HG03457 (cell line): ENCODE data around the gene ABCG1.

ENCODE experiments used
- ATAC-seq: cut with Tn5 transposase; IDR thresholded peaks from one replicate; pipeline ENCODE4 v1.9.1; 2021; ENCODE audit warnings: moderate number of reproducible peaks; ENCODE audit not compliant: unreplicated experiment

The ABCG1 gene

DNA sequence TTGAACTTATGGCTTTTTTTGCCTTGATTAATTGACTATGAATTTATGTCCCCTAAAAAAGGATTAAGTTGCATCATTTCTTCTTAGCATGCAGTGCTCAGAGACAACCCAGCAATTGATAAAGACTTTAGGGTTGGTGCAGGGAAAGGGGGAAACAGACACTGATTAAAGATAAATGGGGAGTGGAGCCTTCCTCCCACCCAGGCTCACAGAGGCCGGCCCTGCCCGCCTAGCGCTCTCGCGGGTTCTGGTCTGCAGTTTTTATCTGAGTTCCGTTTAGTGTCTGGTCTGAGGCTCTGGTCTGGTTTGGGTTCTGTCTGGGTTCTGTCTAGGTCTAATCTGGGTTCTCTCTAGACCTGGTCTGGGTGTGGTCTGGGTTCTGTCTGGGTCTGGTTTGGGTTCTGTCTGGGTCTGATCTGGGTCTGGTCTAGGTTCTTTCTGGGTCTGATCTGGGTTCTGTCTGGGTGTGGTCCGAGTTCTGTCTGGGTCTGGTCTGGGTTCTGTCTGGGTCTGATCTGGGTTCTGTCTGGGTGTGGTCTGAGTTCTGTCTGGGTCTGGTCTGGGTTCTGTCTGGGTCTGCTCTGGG, 48.1 kb downstream of the ABCG1 start:
- ATAC-seq: no peak

DNA sequence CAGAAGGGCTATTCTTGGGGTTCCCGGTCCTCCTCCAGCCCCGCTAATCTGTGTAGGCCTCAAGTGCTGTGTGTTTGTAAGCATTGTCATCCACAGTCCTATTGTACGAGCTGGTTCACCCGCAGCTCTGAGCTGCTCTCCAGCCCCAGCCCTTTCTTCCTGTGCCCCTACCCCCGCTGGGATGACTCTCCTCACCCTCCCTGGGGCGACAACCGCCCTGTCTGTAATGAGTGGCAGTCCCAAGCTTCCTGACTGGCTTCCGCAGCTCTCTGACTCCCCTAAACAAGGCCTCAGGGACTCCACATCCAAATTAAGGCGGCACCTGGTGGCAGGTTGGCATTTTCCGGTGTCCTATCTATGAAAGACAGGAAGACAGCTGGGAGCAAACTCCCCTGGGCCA, 50.4 kb downstream of the ABCG1 start:
- ATAC-seq: no peak

DNA sequence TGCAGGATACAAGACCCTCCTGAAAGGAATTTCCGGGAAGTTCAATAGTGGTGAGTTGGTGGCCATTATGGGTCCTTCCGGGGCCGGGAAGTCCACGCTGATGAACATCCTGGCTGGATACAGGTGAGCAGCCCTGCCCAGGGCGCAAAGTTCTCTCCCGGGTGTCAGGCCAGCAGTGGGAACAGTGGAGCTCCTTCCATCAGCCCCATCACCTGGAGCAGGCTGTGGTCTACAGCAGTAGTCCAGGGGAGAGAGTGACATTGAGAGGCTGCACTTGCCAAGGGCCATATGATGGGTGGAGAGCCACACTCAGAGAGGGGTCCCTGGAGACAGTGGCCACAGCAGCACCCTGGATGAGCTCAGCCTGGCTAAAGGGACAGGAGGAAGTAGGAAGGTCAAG, 52.1 kb downstream of the ABCG1 start:
- no peak for ATAC-seq

DNA sequence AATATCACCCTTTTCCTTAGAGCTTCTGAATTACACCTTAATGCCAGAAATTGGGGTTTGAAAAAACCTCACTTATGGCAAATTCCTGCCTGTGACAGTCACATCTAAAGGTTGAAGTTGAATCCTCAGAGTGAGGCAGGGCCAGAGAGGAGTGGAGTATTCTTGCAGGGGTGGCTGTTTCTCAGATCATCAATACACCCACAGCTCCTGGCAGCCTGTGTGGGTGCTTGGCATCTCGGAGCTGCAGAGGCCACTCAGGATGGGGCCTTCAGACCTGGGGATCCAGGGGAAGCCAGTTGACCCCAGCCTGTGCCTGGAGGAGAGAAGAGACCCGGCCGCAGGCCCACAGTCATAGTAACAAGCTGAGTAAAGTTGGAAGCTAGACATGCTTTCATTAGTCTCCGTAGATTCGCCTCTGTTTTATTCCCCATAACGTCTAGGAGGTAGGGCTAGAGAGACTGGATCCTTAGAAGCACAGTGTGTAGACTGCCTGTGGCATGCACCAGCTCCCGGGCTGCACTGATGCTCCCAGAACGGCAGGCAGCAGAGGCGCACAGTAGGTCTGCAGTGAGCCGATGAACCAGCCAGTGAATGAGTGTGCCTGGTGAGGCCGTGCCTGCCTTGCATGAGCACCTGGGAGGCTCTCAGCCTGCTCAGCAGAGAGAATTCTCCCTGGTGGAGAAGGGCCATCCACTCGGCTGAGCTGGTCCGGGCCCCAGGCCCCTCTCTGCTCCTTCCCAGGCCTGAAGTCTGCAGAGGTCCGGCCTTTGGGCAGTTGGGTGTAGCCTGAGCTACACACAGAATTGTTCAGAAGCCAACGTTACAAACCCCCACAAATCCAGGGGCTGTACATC, 53.4 kb downstream of the ABCG1 start:
- no peak for ATAC-seq

DNA sequence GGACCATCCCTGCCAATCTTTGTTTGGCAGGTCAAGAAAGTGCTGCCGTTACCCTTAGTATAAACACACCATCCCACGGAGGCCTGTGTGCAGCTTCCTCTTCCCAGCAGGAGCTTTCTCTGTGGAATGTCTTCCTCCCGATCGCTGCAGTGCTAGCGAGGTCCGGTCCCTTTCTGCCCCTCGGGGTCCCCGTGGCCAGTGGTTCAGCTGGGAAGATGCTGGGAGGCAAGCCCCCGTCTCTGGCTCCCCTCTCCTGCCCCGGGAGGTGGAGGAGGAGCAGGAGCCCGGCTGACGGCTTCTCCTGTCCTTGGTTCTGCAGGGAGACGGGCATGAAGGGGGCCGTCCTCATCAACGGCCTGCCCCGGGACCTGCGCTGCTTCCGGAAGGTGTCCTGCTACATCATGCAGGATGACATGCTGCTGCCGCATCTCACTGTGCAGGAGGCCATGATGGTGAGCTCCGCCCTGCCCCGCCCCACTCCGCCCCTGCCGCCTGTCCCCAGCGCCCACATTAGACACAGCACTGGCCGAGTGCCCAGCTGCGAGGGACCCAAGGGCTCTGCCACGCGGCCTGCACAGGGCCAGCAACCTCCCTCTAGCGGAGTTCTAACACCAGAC, 54.2 kb downstream of the ABCG1 start:
- ATAC-seq: no peak

DNA sequence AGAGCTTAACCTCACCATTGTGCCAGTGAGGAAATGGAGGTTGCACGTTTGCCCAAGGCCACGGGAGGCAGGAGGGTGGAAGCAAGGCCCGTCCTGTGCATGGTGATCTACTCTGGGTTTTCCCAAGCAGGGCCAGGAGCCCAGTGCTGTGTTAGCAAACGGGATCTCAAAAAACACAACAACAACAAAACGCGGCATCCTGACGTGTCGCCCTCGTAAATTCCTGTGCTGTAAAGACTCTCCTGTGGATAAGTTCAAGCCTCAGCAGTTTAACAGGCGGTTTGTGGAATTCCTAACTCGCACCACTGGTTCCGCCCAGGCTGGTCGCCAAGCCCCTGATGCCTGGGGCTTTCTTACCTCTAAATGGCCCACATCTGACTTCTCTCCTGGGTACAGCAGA, 57.1 kb downstream of the ABCG1 start:
- no peak for ATAC-seq

DNA sequence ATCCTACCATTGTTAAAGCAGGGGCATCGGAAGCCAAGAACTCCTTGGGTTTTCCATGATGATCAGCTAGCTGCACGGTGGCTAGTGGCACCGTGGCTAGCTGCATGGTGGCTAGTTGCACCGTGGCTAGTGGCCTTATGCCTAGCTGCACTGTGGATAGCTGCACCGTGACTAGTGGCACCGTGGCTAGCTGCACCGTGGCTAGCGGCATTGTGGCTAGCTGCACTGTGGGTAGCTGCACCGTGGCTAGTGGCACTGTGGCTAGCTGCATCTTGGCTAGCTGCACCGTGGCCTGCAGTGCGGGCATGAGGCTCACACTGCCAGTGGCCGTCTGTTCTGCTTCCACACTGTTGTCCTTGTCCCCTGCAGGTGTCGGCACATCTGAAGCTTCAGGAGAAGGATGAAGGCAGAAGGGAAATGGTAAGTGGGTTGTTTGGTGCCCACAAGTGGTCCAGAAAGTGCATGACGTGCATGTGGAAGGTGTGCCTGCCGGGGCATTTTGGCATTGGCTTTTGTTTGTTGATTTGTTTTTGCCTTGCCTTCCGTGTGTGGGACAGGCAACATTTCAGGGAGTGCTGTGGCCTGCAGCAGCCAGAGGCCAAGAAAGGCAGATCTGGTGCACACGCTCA, 57.7 kb downstream of the ABCG1 start:
- no peak for ATAC-seq

DNA sequence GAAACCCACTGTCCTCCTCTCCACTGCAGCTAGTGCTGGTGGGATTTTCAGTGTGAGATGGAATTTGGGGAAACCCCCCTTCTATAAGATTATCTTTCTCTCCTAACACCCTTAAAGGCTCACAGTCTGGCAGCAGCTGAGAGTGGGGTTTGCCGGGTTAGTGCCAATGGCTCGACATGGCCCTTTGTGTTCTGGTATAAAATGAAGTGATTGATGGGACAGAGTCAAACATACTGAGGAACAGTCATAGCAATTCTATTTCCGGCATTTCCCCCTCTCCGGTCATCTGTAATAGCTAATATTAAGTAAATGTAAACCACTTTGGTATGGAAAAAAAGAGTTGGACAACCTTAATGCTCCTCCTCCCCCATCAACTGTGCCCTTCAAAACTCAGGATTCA, 58.7 kb downstream of the ABCG1 start:
- ATAC-seq: no peak

DNA sequence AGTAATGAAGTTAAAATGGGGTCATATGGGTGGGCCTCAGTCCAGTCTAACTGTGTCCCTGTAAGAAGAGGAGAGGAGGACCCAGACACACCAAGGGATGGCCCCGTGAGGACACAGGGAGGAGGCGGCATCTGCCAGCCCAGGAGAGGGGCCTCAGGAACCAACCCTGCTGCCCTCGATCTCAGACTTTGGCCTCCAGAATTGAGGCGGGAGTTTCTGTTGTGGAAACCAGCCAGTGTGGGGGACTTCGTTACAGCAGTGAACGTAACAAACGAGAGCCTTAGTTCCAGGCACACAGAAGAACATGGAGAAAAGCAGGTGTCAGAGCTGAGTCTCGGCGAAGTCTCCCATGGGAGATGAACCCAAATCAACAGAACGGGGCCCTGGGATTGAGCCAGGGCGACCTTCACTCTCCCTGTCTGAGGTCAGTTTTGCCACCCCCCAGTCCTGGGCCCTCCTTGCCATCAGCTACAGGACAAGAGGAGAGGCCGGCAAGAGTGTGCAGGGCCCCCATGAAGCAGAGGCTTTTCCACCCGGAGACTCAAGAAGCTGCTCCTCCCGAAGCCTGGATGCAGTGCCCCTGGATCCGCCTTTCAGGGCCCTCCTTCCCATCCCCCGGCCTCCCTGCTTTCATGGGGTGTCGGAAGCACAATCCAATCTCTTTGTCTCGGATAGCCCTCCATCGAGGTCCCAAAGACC, 59.7 kb downstream of the ABCG1 start:
- no peak for ATAC-seq

DNA sequence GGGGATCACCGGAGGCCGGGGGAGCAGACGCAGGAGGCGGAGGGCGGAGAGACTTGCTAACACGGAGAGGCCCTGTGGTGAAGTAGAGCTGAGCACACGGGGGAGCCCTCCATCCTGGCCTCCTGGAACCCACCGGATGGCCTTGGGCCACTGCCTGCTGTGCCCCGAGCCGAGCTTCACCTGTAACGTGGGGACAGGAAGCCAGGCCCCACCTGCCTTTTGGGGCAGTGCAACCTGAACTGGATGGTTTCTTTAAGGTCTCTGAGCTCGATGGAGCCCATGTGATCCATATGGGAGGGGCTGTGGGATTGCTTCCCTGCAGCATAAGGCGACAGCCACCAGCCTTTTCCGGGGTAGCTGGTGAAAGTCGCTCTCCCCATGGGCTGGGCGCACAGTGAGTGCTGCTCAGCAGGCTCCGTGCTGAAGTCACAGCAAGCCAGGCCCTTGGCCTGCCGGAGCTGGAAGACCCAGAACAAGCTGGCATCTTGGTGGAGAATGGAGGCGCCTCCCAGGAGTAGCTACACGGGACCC, 60.5 kb downstream of the ABCG1 start:
- ATAC-seq: no peak

DNA sequence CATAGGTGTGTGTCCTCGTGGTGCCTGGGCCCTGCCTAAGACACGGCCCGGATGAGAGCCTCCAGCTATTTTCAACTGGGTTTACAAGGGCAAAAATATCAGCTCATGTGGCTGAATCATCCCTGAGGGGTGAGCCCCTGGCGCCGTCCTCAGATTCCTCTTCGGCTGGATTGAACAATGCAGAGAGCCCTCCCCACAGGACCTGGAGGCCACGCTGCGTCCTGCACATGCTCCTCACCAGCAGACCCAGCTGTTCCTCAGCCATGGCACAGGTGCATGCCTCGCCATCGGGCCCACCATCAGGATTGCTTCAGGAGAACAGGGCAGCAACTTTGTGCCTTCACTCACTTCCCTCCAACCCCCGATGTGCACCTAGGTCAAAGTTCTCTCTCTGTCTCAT, 60.9 kb downstream of the ABCG1 start:
- ATAC-seq: no peak

DNA sequence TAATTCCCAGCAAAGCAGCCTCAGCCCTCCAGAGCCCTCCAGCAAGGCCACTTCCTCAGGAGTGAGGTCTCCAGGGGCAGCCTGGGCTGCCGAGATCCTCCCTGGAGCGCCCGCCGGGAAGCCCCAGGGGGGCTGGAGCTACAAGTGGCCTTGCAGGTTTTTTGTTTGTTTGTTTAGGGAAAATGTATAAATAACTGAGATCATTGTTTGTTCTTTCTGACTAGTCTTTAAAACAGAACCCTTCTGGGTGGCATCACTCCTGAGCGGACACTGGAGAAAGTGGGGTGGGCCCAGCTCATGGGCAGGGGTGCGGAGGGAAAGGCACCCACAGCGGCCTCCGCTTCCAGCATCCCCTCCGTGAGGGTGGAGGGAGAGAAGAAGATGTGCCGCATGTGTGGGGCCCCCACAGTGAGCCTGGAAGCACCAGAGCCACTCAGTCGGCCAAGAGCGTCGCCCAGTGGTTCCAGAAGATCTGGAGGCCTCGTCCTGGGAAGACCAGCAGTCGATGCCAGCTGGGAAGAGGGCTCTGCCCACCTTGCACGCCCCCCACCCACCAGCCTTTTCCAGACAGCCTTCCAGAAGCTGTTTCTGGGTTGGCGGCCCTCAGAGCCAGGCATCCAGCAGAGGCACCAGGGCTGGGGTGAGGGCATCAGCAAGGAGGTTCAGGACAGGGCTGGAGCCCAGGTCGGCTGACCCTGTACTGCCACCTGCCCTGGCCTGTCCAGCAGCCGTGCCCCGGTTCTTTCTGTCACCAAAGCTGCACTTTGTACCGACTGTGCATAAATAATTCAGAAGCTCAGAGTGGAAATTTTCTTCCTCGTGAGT, 61.6 kb downstream of the ABCG1 start:
- no peak for ATAC-seq

DNA sequence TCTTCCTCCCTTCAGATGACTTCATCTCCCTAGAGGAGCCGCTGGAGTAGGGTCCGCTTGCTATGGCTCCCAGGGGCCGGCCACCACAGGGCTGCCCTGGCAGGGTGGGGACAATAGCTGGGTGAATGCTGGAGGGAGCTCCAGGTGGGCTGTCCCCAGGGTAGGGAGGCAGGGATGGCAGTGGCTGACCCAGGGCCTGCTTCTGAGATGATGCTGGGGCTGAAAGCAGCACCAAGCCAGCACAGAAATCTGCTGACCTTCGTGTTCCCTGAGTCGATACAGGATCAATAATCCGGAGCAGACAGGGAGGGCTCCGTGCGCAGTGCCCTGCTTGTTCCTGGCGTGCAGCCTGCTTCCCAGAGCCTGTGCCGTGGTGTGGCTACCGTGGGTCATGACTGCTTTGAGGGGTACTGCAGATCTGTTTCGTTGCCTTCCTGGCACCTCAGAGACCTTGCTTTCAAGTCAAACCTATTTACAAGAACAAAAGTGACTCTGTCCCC, 62.3 kb downstream of the ABCG1 start:
- ATAC-seq: no peak

DNA sequence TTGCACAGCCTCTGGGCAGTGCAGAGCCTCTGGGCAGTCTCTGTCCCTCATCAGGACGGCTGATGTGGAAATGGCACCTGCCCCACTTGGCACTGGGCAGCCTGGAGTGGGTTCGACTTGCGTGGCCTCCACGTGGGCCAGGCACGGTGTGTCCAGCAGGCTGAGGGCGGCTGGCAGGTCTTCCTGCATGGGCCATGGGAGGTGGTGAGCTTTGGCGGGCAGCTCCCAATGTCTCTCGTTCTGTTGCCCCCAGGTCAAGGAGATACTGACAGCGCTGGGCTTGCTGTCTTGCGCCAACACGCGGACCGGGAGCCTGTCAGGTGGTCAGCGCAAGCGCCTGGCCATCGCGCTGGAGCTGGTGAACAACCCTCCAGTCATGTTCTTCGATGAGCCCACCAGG, 63.1 kb downstream of the ABCG1 start:
- no peak for ATAC-seq

DNA sequence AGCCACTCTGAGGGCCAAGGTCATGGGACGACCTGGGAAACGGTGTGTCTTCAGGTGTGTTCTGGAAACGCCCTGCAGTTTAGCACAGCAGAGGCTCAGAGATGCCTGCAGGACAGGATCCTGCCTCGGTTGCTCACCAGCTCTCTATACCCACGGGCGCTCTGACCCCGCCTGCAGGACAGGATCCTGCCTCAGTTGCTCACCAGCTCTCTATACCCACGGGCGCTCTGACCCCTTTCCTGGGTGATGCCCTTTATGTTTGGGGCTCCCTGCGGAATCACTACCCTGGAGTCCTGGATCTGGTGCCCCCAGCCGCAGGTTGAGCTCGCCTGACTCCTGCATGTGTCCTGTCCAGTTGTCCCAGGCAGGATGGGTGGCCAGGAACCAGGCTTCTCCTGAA, 63.8 kb downstream of the ABCG1 start:
- no peak for ATAC-seq

DNA sequence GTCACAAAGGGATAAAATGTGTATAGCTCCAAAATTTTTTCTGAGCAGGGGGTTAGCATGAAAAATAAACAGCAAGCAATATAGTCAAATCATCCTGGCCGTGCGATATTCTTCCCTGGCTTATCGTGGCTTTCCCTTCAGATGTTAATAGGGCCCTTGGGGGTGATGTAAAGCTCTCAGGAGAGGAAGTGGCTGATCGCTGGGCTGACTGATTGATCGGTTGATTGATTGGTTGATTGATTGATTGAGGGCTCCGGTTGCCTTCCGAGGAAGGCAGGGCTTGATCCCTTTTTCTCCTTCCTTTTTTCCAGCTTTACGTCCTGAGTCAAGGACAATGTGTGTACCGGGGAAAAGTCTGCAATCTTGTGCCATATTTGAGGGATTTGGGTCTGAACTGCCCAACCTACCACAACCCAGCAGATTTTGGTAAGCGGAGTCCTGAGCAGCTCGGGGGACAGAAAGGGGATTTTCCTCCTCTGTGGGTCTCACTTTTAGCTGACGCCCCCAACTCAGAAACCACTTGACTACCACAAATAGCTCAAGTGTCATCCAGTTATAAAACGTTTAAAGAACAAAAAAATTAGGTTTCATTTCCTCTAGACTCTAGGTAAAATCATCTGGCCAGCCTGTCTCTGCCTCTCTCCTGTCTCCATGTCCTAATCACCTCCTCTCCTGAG, 66.8 kb downstream of the ABCG1 start:
- no peak for ATAC-seq

DNA sequence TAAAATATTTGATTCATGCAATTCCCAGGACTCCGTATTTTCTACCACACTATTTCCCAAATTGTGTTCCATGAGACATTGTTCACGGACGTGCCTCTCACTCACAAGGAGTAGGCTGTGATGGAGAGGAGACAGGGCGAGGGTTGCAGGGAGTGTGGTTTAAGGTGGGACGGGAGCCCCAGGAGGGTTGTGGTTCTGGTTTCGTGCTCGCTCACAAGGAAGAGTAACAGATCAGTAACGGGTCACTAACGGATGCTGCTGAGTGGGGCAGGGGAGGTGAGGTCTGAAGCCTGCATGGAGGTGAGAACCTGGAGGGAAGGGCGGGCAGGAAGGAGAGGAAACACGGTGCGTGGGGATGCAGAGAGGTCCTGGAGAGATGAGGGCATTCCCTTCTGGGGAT, 67.5 kb downstream of the ABCG1 start:
- no peak for ATAC-seq

DNA sequence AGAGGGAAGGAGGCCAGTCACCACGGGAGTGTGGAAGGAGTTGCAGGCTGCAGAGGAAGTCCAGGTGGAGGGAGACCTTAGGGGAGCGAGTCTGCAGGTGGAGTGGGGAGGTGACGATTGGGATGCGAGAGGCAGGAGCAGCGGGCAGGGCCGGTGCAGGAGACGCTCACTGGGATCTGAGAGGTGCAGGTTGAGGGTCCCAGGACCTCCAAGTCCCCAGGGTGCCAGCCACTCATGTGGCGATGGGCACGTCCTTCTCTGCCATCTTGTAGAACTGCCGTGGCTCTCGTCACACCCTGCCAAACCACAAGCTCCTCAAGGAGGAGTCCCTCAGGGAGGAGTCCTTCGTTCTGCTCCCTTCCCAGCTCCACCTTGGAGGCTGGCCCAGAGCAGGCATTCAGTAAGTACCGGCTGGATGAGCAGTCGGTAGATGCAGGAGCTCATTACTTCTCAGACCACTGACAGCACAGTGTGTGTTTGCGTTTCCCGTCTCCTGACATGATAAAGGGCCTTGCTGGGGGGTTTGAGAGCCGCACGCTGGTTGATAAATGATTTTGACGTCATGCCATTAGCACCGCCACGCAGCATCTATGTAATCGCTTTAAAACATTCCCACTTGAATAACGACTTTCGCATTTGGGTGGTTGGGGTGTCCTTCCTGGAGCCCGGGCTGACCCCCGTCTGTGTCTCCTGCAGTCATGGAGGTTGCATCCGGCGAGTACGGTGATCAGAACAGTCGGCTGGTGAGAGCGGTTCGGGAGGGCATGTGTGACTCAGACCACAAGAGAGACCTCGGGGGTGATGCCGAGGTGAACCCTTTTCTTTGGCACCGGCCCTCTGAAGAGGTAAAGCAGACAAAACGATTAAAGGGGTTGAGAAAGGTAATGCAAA, 68.5 kb downstream of the ABCG1 start:
- no peak for ATAC-seq
